ENCODE results near the gene STK39.
"Not testable (repeated sequence)": the region's sequence is repeated elsewhere in the genome, so short reads cannot be mapped to it uniquely, and the experiment has no call there.

Gene STK39

DNA sequence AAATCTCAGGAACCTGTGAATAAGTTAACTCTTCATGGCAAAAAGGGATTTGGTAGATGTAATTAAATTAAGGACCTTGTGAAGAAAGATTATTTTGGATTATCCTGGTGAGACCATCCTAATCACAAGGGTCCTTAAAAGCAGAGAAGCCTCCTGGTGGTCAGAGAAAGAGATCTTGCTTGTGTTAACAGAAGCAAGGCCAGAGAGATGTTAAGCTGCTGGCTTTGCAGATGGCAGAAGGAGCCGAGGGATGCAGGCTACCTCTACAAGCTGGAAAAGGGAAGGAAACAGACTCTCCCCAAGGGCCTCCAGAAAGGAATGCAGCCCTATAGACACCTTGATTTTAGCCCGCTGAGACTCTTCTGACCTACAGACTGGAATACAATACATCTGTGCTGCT, 197.0 kb downstream of the STK39 start:
- H3K27me3 ChIP-seq (ENCODE audit: control insufficient read depth, insufficient read depth, low read length) = no peaks in the 10 kb centered on the region
- no peaks in the 10 kb centered on the region for H3K36me3 ChIP-seq (ENCODE audit: control insufficient read depth, insufficient read depth, low read length)
- WGBS (ENCODE audit: insufficient coverage, insufficient read length) = no CpG with 5 or more reads among the region's 2 CpGs
- no peaks in the 10 kb centered on the region for H3K4me1 ChIP-seq (ENCODE audit: control insufficient read depth, insufficient read depth, low read length)
- no peak overlapping the region for H3K4me3 ChIP-seq (ENCODE audit: low read length)
- no peaks in the 10 kb centered on the region for H3K9me3 ChIP-seq (ENCODE audit: control insufficient read depth, insufficient read depth, low read length)
- peak; percentile 5 for DNase-seq (ENCODE audit: low read depth, low spot score)
- H3K27ac ChIP-seq (ENCODE audit: low read length) = no peak overlapping the region

DNA sequence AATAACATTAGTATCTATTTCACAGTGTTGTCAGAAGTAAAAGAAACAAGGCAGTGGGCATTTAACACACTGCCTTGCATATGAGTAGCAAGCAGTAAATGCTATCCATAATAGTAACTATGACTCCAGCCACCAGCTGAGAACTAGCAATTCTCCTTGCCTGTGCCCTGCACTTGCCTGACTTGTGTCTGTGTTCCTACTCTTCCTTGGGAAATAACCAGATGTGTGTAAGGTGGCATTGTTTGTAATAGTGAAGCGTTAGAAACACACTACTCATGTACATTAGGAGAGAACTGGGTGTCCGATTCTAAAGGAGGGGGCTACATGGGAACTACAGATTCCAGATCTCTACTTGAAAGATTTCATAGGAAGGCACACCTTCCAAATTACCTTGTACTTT, 197.8 kb downstream of the STK39 start:
- Histone ChIP-seq H3K36me3 (ENCODE audit: control insufficient read depth, insufficient read depth, low read length) (no peaks in the 10 kb centered on the region), H3K27ac (ENCODE audit: low read length) (no peak overlapping the region), H3K27me3 (ENCODE audit: control insufficient read depth, insufficient read depth, low read length) (no peaks in the 10 kb centered on the region), H3K4me3 (ENCODE audit: low read length) (no peak overlapping the region), H3K9me3 (ENCODE audit: control insufficient read depth, insufficient read depth, low read length) (no peaks in the 10 kb centered on the region), H3K4me1 (ENCODE audit: control insufficient read depth, insufficient read depth, low read length) (no peaks in the 10 kb centered on the region)
- DNase-seq (ENCODE audit: low read depth, low spot score) = no peak
- no CpG with 5 or more reads among the region's 2 CpGs for WGBS (ENCODE audit: insufficient coverage, insufficient read length)

GRCh38 chr2:168047091-168047690, 200.2 kb downstream of the STK39 start:
- H3K4me1 ChIP-seq (ENCODE audit: control insufficient read depth, insufficient read depth, low read length) = no peaks in the 10 kb centered on the region
- H3K4me3 ChIP-seq (ENCODE audit: low read length) = no peak overlapping the region
- WGBS (ENCODE audit: insufficient coverage, insufficient read length) = no CpG with 5 or more reads among the region's 3 CpGs
- no peak for DNase-seq (ENCODE audit: low read depth, low spot score)
- no peaks in the 10 kb centered on the region for H3K27me3 ChIP-seq (ENCODE audit: control insufficient read depth, insufficient read depth, low read length)
- H3K9me3 ChIP-seq (ENCODE audit: control insufficient read depth, insufficient read depth, low read length) = no peaks in the 10 kb centered on the region
- H3K27ac ChIP-seq (ENCODE audit: low read length) = no peak overlapping the region
- H3K36me3 ChIP-seq (ENCODE audit: control insufficient read depth, insufficient read depth, low read length) = no peaks in the 10 kb centered on the region

DNA sequence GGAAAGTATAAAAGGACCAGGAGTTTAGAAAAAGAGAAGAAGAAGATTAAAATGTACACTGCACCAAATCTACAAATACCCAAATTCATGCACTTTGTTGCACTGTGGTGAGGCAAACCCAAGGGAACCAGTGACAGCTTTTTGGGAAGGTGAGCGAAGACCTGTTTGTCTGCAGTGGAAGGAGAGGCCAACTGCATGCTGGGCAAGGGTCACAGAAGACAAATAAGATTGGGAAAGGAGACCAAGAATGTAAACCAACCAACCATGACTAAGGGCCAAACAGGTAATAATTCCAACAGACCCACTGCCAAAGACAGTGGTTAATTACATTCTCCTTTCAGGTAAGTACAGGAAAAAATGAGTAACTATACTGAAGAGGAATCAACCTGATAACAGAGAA, 202.8 kb downstream of the STK39 start:
- no peak for DNase-seq (ENCODE audit: low read depth, low spot score)
- Histone ChIP-seq H3K27me3 (ENCODE audit: control insufficient read depth, insufficient read depth, low read length) (no peaks in the 10 kb centered on the region), H3K9me3 (ENCODE audit: control insufficient read depth, insufficient read depth, low read length) (no peaks in the 10 kb centered on the region), H3K4me1 (ENCODE audit: control insufficient read depth, insufficient read depth, low read length) (no peaks in the 10 kb centered on the region), H3K4me3 (ENCODE audit: low read length) (no peak overlapping the region), H3K36me3 (ENCODE audit: control insufficient read depth, insufficient read depth, low read length) (no peaks in the 10 kb centered on the region), H3K27ac (ENCODE audit: low read length) (no peak overlapping the region)
- no CpG with 5 or more reads among the region's 1 CpG for WGBS (ENCODE audit: insufficient coverage, insufficient read length)

DNA sequence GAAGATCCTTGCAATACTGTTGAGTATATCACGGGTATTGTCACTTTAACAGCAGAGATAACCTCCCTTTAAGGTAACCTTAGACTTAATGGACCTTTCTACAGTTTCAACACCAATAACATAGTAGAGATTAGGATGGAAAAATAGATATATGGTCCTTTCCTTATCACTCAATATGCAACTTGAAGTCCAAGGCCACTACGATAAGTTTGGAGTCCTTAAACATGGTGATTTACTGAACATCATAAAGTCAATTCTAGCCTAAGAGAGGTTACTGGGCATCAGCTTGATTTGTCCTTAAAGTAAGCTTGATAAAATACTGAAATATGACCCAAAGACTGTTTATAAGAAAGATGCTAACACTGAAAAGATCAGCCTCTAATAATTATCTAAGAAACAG, 203.2 kb downstream of the STK39 start:
- Histone ChIP-seq H3K27ac (ENCODE audit: low read length) (no peak overlapping the region), H3K36me3 (ENCODE audit: control insufficient read depth, insufficient read depth, low read length) (no peaks in the 10 kb centered on the region), H3K9me3 (ENCODE audit: control insufficient read depth, insufficient read depth, low read length) (no peaks in the 10 kb centered on the region), H3K4me3 (ENCODE audit: low read length) (no peak overlapping the region), H3K27me3 (ENCODE audit: control insufficient read depth, insufficient read depth, low read length) (no peaks in the 10 kb centered on the region), H3K4me1 (ENCODE audit: control insufficient read depth, insufficient read depth, low read length) (no peaks in the 10 kb centered on the region)
- WGBS (ENCODE audit: insufficient coverage, insufficient read length) = no CpG with 5 or more reads among the region's 2 CpGs
- DNase-seq (ENCODE audit: low read depth, low spot score) = no peak

DNA sequence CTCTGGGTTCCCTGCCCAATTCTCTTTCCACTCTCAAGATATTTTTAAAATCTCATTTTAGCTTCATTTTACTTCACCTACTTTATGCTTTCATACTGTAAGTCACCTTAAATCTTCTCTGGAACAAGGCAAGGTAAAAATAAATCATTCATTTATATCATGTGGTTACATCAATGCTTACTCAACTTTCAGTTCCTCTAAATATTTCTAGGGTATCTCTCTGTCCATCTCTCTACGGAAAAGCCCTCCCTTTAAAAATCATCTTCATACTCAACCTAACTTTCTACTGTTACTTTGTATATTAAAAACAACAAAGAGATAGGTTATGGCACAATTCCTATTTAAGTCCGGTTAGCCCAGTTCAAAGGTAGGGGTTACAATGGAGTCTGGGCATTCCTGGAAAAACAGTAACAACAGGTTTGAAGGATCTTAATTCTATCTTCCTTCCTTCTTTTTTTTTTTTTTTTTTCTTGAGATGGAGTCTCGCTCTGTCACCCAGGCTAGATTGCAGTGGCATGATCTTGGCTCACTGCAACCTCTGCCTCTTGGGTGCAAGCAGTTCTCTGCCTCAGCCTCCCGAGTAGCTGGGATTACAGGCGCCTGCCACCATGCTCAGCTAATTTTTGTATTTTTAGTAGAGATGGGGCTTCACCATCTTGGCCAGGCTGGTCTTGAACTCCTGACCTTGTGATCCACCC, 205.1 kb downstream of the STK39 start:
- H3K4me3 ChIP-seq (ENCODE audit: low read length); H3K9me3 ChIP-seq (ENCODE audit: control insufficient read depth, insufficient read depth, low read length); H3K36me3 ChIP-seq (ENCODE audit: control insufficient read depth, insufficient read depth, low read length); H3K27ac ChIP-seq (ENCODE audit: low read length); H3K27me3 ChIP-seq (ENCODE audit: control insufficient read depth, insufficient read depth, low read length); H3K4me1 ChIP-seq (ENCODE audit: control insufficient read depth, insufficient read depth, low read length); DNase-seq (ENCODE audit: low read depth, low spot score): not testable (repeated sequence)
- WGBS (ENCODE audit: insufficient coverage, insufficient read length) = 100% methylated on average over 1 of the region's 5 CpGs

- no peak overlapping the region for H3K4me3 ChIP-seq (ENCODE audit: low read length)
- WGBS (ENCODE audit: insufficient coverage, insufficient read length) = no CpG with 5 or more reads among the region's 3 CpGs
- DNase-seq (ENCODE audit: low read depth, low spot score) = no peak
- H3K4me1 ChIP-seq (ENCODE audit: control insufficient read depth, insufficient read depth, low read length) = no peaks in the 10 kb centered on the region
- H3K9me3 ChIP-seq (ENCODE audit: control insufficient read depth, insufficient read depth, low read length) = no peaks in the 10 kb centered on the region
- no peak overlapping the region for H3K27ac ChIP-seq (ENCODE audit: low read length)
- H3K36me3 ChIP-seq (ENCODE audit: control insufficient read depth, insufficient read depth, low read length) = no peaks in the 10 kb centered on the region
- H3K27me3 ChIP-seq (ENCODE audit: control insufficient read depth, insufficient read depth, low read length) = no peaks in the 10 kb centered on the region
Observed at GRCh38 chr2:168039881-168040280, 207.5 kb downstream of the STK39 start.

- no peak for DNase-seq (ENCODE audit: low read depth, low spot score)
- Histone ChIP-seq H3K4me1 (ENCODE audit: control insufficient read depth, insufficient read depth, low read length) (no peaks in the 10 kb centered on the region), H3K36me3 (ENCODE audit: control insufficient read depth, insufficient read depth, low read length) (no peaks in the 10 kb centered on the region), H3K27me3 (ENCODE audit: control insufficient read depth, insufficient read depth, low read length) (no peaks in the 10 kb centered on the region), H3K9me3 (ENCODE audit: control insufficient read depth, insufficient read depth, low read length) (no peaks in the 10 kb centered on the region), H3K27ac (ENCODE audit: low read length) (no peak overlapping the region), H3K4me3 (ENCODE audit: low read length) (no peak overlapping the region)
- WGBS (ENCODE audit: insufficient coverage, insufficient read length) = no CpG with 5 or more reads among the region's 2 CpGs
Observed at GRCh38 chr2:168037778-168038177, 209.6 kb downstream of the STK39 start.

GRCh38 chr2:168035458-168035857, 211.9 kb downstream of the STK39 start:
- Histone ChIP-seq H3K4me1 (ENCODE audit: control insufficient read depth, insufficient read depth, low read length) (no peaks in the 10 kb centered on the region), H3K27me3 (ENCODE audit: control insufficient read depth, insufficient read depth, low read length) (no peaks in the 10 kb centered on the region), H3K4me3 (ENCODE audit: low read length) (no peak overlapping the region), H3K9me3 (ENCODE audit: control insufficient read depth, insufficient read depth, low read length) (no peaks in the 10 kb centered on the region), H3K36me3 (ENCODE audit: control insufficient read depth, insufficient read depth, low read length) (no peaks in the 10 kb centered on the region), H3K27ac (ENCODE audit: low read length) (no peak overlapping the region)
- no peak for DNase-seq (ENCODE audit: low read depth, low spot score)
- WGBS (ENCODE audit: insufficient coverage, insufficient read length) = 100% methylated on average over 1 of the region's 5 CpGs

DNA sequence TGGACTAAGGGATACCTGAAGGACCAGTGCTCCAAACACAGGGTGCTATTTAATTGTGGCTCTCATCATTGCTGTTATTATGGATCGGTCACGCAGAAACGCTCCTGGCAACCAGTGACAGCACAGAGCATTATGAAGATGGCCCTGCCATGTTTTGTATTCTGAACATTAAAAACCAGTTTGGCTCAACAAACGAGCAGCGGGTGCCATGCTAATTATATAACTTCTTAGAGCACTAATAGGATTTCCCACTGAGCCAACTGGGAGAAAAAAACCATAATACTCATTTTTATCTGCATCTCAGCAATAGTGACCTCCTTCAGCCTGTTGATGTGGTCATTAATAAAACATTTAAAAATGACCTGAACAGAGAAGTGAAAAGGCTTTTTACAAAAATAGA, 212.8 kb downstream of the STK39 start:
- Histone ChIP-seq H3K4me1 (ENCODE audit: control insufficient read depth, insufficient read depth, low read length) (no peaks in the 10 kb centered on the region), H3K4me3 (ENCODE audit: low read length) (no peak overlapping the region), H3K36me3 (ENCODE audit: control insufficient read depth, insufficient read depth, low read length) (no peaks in the 10 kb centered on the region), H3K9me3 (ENCODE audit: control insufficient read depth, insufficient read depth, low read length) (no peaks in the 10 kb centered on the region), H3K27me3 (ENCODE audit: control insufficient read depth, insufficient read depth, low read length) (no peaks in the 10 kb centered on the region), H3K27ac (ENCODE audit: low read length) (no peak overlapping the region)
- no peak for DNase-seq (ENCODE audit: low read depth, low spot score)
- no CpG with 5 or more reads among the region's 5 CpGs for WGBS (ENCODE audit: insufficient coverage, insufficient read length)

DNA sequence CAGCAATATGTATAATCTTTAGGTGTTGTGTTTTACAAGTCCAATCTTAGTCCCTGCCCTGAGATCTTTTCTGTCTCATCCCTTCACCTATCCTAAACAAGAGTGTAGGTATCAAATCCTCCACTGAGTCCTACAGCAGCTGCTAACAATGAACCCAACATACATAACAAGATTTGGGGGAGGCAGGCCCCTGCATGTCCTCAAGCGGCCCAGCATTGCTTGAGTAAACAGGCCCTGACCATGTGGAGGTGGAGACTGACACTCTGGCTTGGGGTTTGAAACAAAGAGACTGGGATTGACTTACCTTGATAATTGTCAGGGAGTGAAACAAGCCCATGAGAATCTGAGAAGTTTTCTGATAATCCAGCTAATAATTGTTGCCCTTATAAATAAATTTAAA, 213.4 kb downstream of the STK39 start:
- no peak for DNase-seq (ENCODE audit: low read depth, low spot score)
- no peak overlapping the region for H3K4me3 ChIP-seq (ENCODE audit: low read length)
- no peaks in the 10 kb centered on the region for H3K4me1 ChIP-seq (ENCODE audit: control insufficient read depth, insufficient read depth, low read length)
- no peaks in the 10 kb centered on the region for H3K36me3 ChIP-seq (ENCODE audit: control insufficient read depth, insufficient read depth, low read length)
- no peak overlapping the region for H3K27ac ChIP-seq (ENCODE audit: low read length)
- no peaks in the 10 kb centered on the region for H3K9me3 ChIP-seq (ENCODE audit: control insufficient read depth, insufficient read depth, low read length)
- no peaks in the 10 kb centered on the region for H3K27me3 ChIP-seq (ENCODE audit: control insufficient read depth, insufficient read depth, low read length)
- no CpG with 5 or more reads among the region's 1 CpG for WGBS (ENCODE audit: insufficient coverage, insufficient read length)
